Parathyroid adenoma (tissue), 2 donors: Measurements from ENCODE around the gene HLA-E.
A peak's percentile ranks its signal among the peaks of the same experiment; 100 is the strongest.
"Not testable (repeated sequence)": the region's sequence is repeated elsewhere in the genome, so short reads cannot be mapped to it uniquely, and the experiment has no call there.

ENCODE experiments used
- H2AFZ ChIP-seq: fragments of 300-600 bp; sonication (generic); one replicate; pipeline ENCODE4 v1.7.0; 2017; ENCODE audit warnings: antibody characterized with exemption, mild to moderate bottlenecking
- H3K27ac ChIP-seq: fragments of 300-600 bp; sonication (generic); one replicate; pipeline ENCODE4 v1.7.0; 2017
- H3K27me3 ChIP-seq: fragments of 300-600 bp; sonication (generic); one replicate; pipeline ENCODE4 v1.7.0; 2017; ENCODE audit warnings: low read length; ENCODE audit not compliant: control insufficient read depth, insufficient read depth
- H3K36me3 ChIP-seq: fragments of 300-600 bp; sonication (generic); one replicate; pipeline ENCODE4 v1.7.0; 2017; ENCODE audit warnings: low read length; ENCODE audit not compliant: control insufficient read depth, insufficient read depth
- H3K4me1 ChIP-seq: fragments of 300-600 bp; sonication (generic); one replicate; pipeline ENCODE4 v1.7.0; 2017; ENCODE audit warnings: control low read depth
- H3K4me2 ChIP-seq: fragments of 300-600 bp; sonication (generic); one replicate; pipeline ENCODE4 v1.7.0; 2017; ENCODE audit warnings: low read length
- H3K4me3 ChIP-seq: fragments of 300-600 bp; sonication (generic); one replicate; pipeline ENCODE4 v1.7.0; 2017; ENCODE audit warnings: low read depth, low read length
- H3K79me2 ChIP-seq: fragments of 300-600 bp; sonication (generic); one replicate; pipeline ENCODE4 v1.7.0; 2017; ENCODE audit warnings: control low read depth
- H3K9ac ChIP-seq: fragments of 300-600 bp; sonication (generic); one replicate; pipeline ENCODE4 v1.7.0; 2017; ENCODE audit warnings: mild to moderate bottlenecking
- H3K9me3 ChIP-seq: fragments of 300-600 bp; sonication (generic); one replicate; pipeline ENCODE4 v1.7.0; 2017; ENCODE audit warnings: low read length; ENCODE audit not compliant: control insufficient read depth
- CTCF ChIP-seq: fragments of 300-600 bp; sonication (generic); IDR thresholded peaks from one replicate; pipeline ENCODE4 v1.7.0; 2017; ENCODE audit warnings: antibody characterized with exemption, mild to moderate bottlenecking
- donor health status: primary hyperparathyroidism.

The HLA-E gene

GRCh38 chr6:30485236-30485635, 4.1 kb upstream of the HLA-E start:
- Histone ChIP-seq H3K9ac (no peak overlapping the region), H3K79me2 (no peaks in the 10 kb centered on the region), H3K27ac (no peak overlapping the region), H3K4me3 (no peak overlapping the region), H3K27me3 (no peaks in the 10 kb centered on the region), H3K9me3 (no peaks in the 10 kb centered on the region), H3K4me1 (no peaks in the 10 kb centered on the region), H3K36me3 (no peaks in the 10 kb centered on the region), H2AFZ (no peak overlapping the region), H3K4me2 (no peak overlapping the region)
- TF ChIP-seq CTCF, result no peak

GRCh38 chr6:30487926-30488325, 1.4 kb upstream of the HLA-E start:
- Histone ChIP-seq H3K9ac (no peak overlapping the region), H2AFZ (no peak overlapping the region), H3K36me3 (no peaks in the 10 kb centered on the region), H3K4me3 (no peak overlapping the region), H3K4me1 (no peaks in the 10 kb centered on the region), H3K27me3 (no peaks in the 10 kb centered on the region), H3K27ac (no peak overlapping the region), H3K9me3 (no peaks in the 10 kb centered on the region), H3K79me2 (no peaks in the 10 kb centered on the region), H3K4me2 (no peak overlapping the region)
- TF ChIP-seq CTCF, result no peak

DNA sequence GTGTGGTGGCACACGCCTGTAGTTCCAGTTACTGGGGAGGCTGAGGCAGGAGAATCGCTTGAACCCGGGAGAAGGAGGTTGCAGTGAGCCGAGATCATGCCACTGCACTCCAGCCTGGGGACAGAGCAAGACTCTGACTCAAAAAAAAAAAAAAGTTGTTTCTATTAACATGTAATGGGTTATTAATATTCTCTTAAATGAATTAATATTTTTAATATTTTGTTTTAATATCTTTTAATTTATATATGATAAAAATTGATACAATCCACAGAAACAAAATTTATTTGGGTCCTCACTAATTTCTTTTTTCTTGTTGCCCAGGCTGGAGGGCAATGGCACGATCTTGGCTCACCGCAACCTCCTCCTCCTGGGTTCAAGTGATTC, 620 bp upstream of the HLA-E start:
- H3K4me3 ChIP-seq, result peak overlapping the region; percentile 89
- H3K79me2 ChIP-seq, H3K9ac ChIP-seq, H3K9me3 ChIP-seq, H3K27me3 ChIP-seq, H3K4me1 ChIP-seq, H3K36me3 ChIP-seq: not testable (repeated sequence)
- peak overlapping the region; percentile 95 for H3K4me2 ChIP-seq
- peak overlapping the region; percentile 77 for H2AFZ ChIP-seq
- H3K27ac ChIP-seq, result peak overlapping the region; percentile 84

GRCh38 chr6:30490026-30490876, 942 bp downstream of the HLA-E start:
- H3K27ac ChIP-seq, result peak overlapping the region; percentile 84
- no peaks in the 10 kb centered on the region for H3K79me2 ChIP-seq
- H3K9ac ChIP-seq, result no peak overlapping the region
- no peaks in the 10 kb centered on the region for H3K27me3 ChIP-seq
- H3K36me3 ChIP-seq, result no peaks in the 10 kb centered on the region
- peak overlapping the region; percentile 77 for H2AFZ ChIP-seq
- H3K4me2 ChIP-seq, result peak overlapping the region; percentile 95
- no peaks in the 10 kb centered on the region for H3K9me3 ChIP-seq
- no peaks in the 10 kb centered on the region for H3K4me1 ChIP-seq
- peak overlapping the region; percentile 89 for H3K4me3 ChIP-seq
- no peak for TF ChIP-seq CTCF

DNA sequence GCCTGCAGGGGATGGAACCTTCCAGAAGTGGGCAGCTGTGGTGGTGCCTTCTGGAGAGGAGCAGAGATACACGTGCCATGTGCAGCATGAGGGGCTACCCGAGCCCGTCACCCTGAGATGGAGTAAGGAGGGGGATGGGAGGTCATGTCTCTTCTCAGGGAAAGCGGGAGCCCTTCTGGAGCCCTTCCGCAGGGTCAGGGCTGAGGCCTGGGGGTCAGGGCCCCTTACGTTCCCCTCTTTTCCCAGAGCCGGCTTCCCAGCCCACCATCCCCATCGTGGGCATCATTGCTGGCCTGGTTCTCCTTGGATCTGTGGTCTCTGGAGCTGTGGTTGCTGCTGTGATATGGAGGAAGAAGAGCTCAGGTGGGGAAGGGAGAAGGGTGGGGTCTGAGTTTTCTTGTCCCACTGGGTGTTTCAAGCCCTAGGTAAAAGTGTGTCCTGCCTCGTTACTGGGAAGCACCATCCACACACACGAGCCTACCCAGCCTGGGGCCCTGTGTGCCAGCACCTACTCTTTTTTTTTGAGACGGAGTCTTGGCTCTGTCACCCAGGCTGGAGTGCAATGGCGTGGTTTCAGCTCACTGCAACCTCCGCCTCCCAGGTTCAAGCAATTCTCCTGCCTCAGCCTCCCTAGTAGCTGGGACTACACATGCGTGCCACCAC, 2.1 kb downstream of the HLA-E start:
- H3K9ac ChIP-seq, H3K4me1 ChIP-seq, H3K27ac ChIP-seq: not testable (repeated sequence)

More for the DNA sequence above, 2.1 kb downstream of the HLA-E start:
- not testable (repeated sequence) for H3K79me2 ChIP-seq, H3K4me3 ChIP-seq, H2AFZ ChIP-seq, H3K9me3 ChIP-seq, H3K36me3 ChIP-seq, H3K4me2 ChIP-seq, H3K27me3 ChIP-seq
